Astrocyte of the spinal cord (primary cell): ENCODE results near the gene MYBBP1A.

Source experiments
- DNase-seq: peaks from one replicate; pipeline ENCODE4 v3.0.0; 2011; ENCODE audit warnings: low read depth, low spot score
- H3K4me3 ChIP-seq: 2 replicates; pipeline ENCODE4 v1.5.1; 2011; ENCODE audit warnings: low read depth, mild to moderate bottlenecking, low read length, moderate library complexity
- CTCF ChIP-seq: IDR thresholded peaks from 2 replicates; pipeline ENCODE4 v1.5.1; 2012; ENCODE audit warnings: low read depth, mild to moderate bottlenecking, low read length, inconsistent platforms
- in situ Hi-C: cut with HindIII; loops from 2 replicates; pipeline ENCODE4 v1.10.0; 2017; ENCODE audit warnings: low sequenced_read_pairs

Gene MYBBP1A

GRCh38 chr17:4577386-4577993 is 22.3 kb upstream of the MYBBP1A start:
- no peak for DNase-seq
- no peak for TF ChIP-seq CTCF
- in situ Hi-C loops = no loop called here
- no peak overlapping the region for H3K4me3 ChIP-seq

GRCh38 chr17:4576729-4577322 is 21.6 kb upstream of the MYBBP1A start:
- no peak for TF ChIP-seq CTCF
- in situ Hi-C loops = no loop called here
- H3K4me3 ChIP-seq = no peak overlapping the region
- DNase-seq = no peak

GRCh38 chr17:4576161-4576558 is 21.0 kb upstream of the MYBBP1A start:
- DNase-seq = no peak
- in situ Hi-C loops = no loop called here
- no peak for TF ChIP-seq CTCF
- no peak overlapping the region for H3K4me3 ChIP-seq

GRCh38 chr17:4574448-4575045 is 19.4 kb upstream of the MYBBP1A start:
- no peak for DNase-seq
- in situ Hi-C loops = no loop called here
- TF ChIP-seq CTCF = no peak
- no peak overlapping the region for H3K4me3 ChIP-seq

- in situ Hi-C loops = no loop called here
- no peak for TF ChIP-seq CTCF
- no peak overlapping the region for H3K4me3 ChIP-seq
- DNase-seq = no peak
These were observed 18.5 kb upstream of the MYBBP1A start for GRCh38 chr17:4573669-4574068.

- no peak for TF ChIP-seq CTCF
These were observed 17.9 kb upstream of the MYBBP1A start for GRCh38 chr17:4573115-4573514.

More at GRCh38 chr17:4573115-4573514, 17.9 kb upstream of the MYBBP1A start:
- no peak for DNase-seq
- H3K4me3 ChIP-seq = no peak overlapping the region
- in situ Hi-C loops = no loop called here
